Pulmonary artery endothelial cell (primary cell): Measurements from ENCODE around the gene CHMP1A. TPM values are rescaled to one million over a fixed set of nuclear protein-coding genes. Genes with fewer than 3 reads are reported as not detected.

Source experiments
- DNase-seq: peaks from one replicate; pipeline ENCODE4 v3.0.0-alpha.2; 2011; ENCODE audit warnings: low read depth, low spot score
- total RNA-seq: library from RNA; depleted of rRNA; stranded (reverse); fragments of >200 nt; gene quantifications from 2 replicates; pipeline ENCODE4 v1.2.3, GENCODE V29; 2014

The CHMP1A gene
- total RNA-seq, 1 donor from 2014 or later = 88.8 TPM

GRCh38 chr16:89605186-89605970, 52.1 kb downstream of the CHMP1A start:
- no peak for DNase-seq

DNA sequence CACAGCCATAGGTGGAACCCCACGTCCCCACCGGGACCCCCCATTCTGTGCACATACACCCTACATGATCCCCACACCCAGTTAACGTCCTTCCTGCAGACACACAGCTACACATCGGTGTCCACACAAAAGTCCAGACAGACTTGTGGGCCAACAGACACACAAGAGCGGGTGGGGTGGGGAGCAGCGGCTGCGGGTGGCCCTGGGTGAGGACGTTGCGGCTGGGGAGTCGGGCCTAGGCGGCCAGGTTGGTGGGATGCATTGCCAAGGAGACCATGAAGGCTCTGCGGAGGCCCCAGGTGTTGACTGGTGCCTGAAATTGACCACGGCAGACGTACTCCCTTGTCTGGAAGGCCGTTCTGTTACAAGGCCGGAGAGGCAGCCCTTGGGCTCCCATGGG, 52.7 kb downstream of the CHMP1A start:
- no peak for DNase-seq

- DNase-seq = no peak
Measured at GRCh38 chr16:89602952-89603590, 54.4 kb downstream of the CHMP1A start.

DNA sequence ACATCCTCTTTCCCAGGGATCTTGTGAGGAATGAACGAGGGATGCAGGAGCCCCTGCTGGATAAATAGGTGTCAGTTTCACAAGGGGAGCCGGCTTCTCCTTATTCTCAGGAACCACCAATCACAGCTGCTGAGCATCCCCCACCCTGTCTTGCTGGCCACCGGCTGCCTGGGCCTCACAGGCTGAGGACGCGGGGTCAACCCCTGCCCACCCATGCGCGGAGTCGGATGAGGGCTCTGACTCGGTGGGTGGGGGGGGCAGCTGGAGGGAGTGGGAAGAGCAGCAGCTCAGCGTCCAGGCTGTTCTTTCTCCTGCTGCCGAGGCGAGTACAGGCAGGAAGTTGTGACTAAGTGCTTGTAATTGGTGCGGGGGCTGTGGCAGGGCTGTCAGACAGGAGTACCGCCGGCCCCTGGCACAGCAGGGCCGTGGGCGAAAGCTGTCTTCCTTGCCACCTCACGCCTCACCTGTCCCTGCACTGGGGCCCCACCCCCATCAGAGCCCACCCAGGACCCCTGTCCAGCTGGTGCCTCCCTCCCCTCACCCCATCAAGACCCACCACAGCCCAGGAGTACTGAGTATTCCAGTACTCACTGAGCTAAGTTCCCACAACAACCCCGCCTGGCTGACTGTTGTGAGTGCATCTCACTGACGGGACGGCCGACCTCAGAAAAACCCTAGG, 55.1 kb downstream of the CHMP1A start:
- DNase-seq = peak; percentile 41

DNA sequence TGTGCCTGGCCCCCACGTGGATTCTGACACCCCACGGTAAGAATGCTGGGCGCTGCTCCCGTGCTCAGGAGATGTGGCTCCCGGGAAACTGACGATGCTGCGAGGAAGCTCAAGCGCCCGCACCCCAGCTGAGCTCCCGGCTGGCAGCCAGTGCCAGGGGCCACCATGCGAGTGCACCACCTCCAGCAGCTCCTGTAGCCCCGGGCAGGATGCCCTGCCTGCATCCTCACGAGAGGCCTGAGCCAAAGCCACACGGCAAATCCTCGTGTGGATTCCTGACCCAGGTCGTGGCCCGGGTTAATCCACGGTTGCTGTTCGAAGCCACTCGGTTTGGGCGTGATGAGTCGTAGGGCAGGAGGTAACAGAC, 55.6 kb downstream of the CHMP1A start:
- no peak for DNase-seq

- no peak for DNase-seq
Measured at GRCh38 chr16:89600956-89601355, 56.6 kb downstream of the CHMP1A start.

DNA sequence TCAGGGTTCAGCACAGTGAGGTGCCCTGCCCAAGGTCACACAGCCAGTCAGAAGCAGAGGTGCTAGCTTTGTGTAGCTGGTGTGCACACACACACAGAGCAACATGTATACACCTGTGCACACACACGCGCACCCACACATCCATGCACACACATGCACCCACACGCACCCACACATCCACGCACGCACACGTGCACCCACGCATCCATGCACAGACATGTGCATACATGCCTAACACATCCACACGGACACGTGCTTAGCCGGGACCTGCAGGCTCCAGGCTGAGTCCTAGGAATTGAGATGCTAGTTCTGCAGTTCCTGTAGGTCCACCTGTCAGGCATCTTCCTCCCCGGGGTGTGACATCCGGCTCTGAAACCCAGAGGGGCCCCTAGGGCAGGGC, 57.1 kb downstream of the CHMP1A start:
- DNase-seq = no peak

DNA sequence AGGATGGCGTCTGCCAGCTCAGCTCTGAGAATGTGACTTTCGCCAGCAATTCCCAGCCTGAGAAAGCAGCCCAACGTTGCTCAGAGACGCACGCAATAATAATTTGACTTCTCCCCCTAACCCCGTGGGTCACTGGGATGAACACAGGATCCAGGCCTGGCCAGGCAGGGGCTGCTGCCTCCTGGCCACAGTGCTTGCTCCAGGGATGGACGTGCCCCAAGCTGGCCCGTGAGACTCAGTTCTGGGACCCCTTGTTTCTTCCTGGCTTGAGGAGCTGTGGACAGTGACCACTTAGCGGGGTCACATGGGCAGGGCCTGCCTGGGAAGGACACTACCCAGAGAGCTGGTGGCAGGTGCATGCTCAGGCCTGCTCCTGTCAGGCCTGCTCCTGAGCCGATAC, 57.6 kb downstream of the CHMP1A start:
- DNase-seq = no peak

DNA sequence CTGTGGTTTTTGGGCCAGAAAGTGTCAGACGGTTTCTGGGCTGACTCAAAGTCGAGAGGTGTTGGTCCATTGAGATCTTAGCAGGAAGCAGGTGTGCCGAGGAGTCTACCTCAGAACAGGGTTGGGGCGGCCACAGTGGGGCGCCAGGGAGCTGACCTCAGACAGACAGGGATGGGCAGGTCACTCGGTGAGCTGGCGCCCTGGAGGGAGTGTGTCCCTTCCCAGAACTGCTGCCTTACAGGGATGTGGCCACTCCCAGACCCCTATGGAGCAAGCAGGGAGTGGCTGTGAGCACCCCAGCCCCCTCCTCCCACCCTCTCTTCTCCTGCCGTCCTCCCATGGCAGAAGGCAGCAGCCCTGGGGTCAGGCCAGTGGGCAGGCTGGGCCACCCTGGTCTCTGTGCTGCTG, 58.1 kb downstream of the CHMP1A start:
- DNase-seq = no peak

- DNase-seq = no peak
Measured at GRCh38 chr16:89598199-89598598, 59.3 kb downstream of the CHMP1A start.

GRCh38 chr16:89596957-89597649, 60.4 kb downstream of the CHMP1A start:
- no peak for DNase-seq

DNA sequence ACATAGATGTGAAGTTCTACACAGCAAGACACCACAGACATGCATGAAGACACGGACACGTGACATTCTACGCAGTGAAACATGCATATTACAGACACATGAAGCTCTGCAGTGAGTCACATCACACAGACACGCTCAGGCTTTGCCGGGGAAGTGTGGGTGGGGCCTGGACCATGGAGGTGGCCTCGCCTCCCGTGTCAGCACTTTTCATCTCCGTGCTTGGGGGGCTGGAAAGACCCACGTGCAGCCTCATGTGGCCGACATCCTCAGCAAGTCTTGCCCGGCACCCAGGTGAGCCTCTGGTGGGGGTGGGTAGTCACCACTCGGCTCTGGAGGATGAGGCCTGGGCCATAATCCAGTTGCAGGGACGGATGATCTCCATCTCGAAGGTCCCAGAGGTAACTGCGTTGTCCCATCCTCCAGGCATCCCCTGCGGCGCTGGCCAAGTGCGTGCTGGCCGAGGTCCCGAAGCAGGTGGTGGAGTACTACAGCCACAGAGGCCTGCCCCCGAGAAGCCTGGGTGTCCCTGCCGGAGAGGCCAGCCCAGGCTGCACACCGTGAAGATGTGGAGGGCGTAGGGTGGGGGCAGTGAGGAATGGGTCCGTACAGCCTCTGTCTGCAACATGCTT, 61.3 kb downstream of the CHMP1A start:
- DNase-seq = no peak

DNA sequence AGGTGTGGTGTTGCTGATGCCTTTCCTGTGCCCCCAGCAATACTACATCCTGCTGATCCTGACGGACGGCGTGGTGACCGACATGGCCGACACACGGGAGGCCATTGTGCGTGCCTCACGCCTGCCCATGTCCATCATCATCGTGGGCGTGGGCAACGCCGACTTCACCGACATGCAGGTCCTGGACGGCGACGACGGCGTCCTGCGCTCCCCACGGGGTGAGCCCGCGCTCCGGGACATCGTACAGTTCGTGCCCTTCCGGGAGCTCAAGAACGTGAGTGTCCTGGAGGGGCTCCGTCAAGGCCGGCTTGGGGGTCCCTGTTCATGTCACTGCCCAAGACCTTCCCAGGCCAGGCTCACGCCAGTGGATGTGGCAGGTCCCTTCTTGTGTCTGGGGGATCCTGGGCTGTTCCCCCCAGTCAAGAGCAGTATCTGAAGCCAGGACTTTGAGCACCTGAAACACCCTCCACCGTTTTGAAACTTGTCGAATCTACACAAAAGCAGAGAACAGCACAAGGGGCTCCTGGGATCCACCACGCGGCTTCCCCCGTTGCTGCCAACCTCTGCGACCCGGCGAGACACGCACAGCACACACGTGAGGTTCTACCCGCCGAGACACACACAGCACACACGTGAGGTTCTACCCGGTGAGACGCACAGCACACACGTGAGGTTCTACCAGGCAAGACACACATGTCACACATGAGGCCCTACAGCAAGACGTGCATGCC, 62.0 kb downstream of the CHMP1A start:
- DNase-seq = no peak

Other genes with a start within 250 kb of the CHMP1A start
- 53.0 and 58.1 TPM in 2 replicates for gene ANKRD11, start 167.1 kb downstream of the CHMP1A start, total RNA-seq
- 99.5 and 119 TPM in 2 replicates for gene SPG7, start 149.3 kb downstream of the CHMP1A start, total RNA-seq
- gene RPL13, start 97.0 kb downstream of the CHMP1A start, total RNA-seq = 2,574 and 3,609 TPM in 2 replicates
- 5.7 and 20.3 TPM in 2 replicates for gene CPNE7, start 82.0 kb downstream of the CHMP1A start, total RNA-seq
- gene DPEP1, start 44.1 kb downstream of the CHMP1A start, total RNA-seq = 0.07 and 0.39 TPM in 2 replicates
- gene SPATA33, start 128 bp upstream of the CHMP1A start, total RNA-seq = 2.2 and 3.3 TPM in 2 replicates
- 37.9 and 51.5 TPM in 2 replicates for gene CDK10, start 29.0 kb upstream of the CHMP1A start, total RNA-seq
- gene SPATA2L, start 44.0 kb upstream of the CHMP1A start, total RNA-seq = 14.8 and 16.3 TPM in 2 replicates
- 5.9 and 7.1 TPM in 2 replicates for gene VPS9D1, start 63.2 kb upstream of the CHMP1A start, total RNA-seq
- 18.9 and 25.8 TPM in 2 replicates for gene ZNF276, start 63.8 kb upstream of the CHMP1A start, total RNA-seq
- gene FANCA, start 158.9 kb upstream of the CHMP1A start, total RNA-seq = 15.9 and 24.4 TPM in 2 replicates
- gene SPIRE2, start 170.8 kb upstream of the CHMP1A start, total RNA-seq = 0.20 and 1.2 TPM in 2 replicates
- gene TCF25, start 215.9 kb upstream of the CHMP1A start, total RNA-seq = 161 and 226 TPM in 2 replicates